Astrocyte of the cerebellum (primary cell): ENCODE results near the gene URI1.
"Not testable (repeated sequence)": the region's sequence is repeated elsewhere in the genome, so short reads cannot be mapped to it uniquely, and the experiment has no call there.

Experiments
- DNase-seq: peaks from one replicate; pipeline ENCODE4 v3.0.0-alpha.2; 2011; ENCODE audit warnings: low read depth
- H3K4me3 ChIP-seq: 2 replicates; pipeline ENCODE4 v1.5.1; 2011; ENCODE audit warnings: mild to moderate bottlenecking, low read depth, low read length, moderate library complexity
- in situ Hi-C: cut with HindIII; loops from 2 replicates; pipeline ENCODE4 v1.10.0; 2017; ENCODE audit warnings: low sequenced_read_pairs
- TF ChIP-seq, protein P1 (sequence below): IDR thresholded peaks from 2 replicates; pipeline ENCODE4 v1.5.1; 2012; ENCODE audit warnings: low read length, low read depth, moderate library complexity, mild to moderate bottlenecking; ENCODE audit errors: missing control alignments

URI1 gene

DNA sequence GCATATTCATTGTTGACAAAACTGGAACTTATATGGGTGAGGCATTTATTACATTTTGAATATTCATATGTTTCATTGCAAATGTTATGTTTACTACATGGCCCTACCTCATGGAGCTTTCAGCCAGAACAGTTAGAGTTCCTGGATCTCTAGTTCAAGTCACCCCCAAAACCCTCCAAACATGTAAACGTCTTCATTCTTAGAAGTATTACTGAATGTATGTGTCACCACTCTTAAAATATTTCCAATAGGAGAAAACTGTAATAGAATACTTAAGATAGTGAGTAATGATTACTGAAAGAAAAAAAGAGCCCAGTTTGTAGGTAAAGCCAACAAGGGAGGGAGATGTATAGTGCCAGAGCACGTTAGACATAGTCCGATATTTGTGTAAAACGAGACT, 23.5 kb downstream of the URI1 start:
- TF ChIP-seq, protein P1, sequence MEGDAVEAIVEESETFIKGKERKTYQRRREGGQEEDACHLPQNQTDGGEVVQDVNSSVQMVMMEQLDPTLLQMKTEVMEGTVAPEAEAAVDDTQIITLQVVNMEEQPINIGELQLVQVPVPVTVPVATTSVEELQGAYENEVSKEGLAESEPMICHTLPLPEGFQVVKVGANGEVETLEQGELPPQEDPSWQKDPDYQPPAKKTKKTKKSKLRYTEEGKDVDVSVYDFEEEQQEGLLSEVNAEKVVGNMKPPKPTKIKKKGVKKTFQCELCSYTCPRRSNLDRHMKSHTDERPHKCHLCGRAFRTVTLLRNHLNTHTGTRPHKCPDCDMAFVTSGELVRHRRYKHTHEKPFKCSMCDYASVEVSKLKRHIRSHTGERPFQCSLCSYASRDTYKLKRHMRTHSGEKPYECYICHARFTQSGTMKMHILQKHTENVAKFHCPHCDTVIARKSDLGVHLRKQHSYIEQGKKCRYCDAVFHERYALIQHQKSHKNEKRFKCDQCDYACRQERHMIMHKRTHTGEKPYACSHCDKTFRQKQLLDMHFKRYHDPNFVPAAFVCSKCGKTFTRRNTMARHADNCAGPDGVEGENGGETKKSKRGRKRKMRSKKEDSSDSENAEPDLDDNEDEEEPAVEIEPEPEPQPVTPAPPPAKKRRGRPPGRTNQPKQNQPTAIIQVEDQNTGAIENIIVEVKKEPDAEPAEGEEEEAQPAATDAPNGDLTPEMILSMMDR: no peak
- no peak for DNase-seq
- no peak overlapping the region for H3K4me3 ChIP-seq
- in situ Hi-C loops: no loop called here

DNA sequence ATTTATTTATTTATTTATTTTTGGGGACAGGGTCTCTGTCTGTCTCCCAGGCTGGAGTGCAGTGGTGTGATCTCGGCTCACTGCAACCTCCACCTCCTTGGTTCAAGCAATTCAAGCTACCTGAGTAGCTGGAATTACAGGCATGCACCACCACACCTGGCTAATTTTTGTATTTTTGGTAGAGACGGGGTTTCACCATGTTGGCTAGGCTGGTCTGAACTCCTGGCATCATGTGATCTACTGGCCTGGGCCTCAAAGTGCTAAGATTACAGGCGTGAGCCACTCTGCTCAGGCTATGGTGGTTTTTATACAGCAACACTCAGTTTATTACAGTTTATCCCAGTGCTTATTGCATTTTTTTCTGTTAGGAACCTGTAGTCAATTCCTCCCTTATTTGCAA, 24.1 kb downstream of the URI1 start:
- H3K4me3 ChIP-seq, DNase-seq, in situ Hi-C loops: not testable (repeated sequence)

DNA sequence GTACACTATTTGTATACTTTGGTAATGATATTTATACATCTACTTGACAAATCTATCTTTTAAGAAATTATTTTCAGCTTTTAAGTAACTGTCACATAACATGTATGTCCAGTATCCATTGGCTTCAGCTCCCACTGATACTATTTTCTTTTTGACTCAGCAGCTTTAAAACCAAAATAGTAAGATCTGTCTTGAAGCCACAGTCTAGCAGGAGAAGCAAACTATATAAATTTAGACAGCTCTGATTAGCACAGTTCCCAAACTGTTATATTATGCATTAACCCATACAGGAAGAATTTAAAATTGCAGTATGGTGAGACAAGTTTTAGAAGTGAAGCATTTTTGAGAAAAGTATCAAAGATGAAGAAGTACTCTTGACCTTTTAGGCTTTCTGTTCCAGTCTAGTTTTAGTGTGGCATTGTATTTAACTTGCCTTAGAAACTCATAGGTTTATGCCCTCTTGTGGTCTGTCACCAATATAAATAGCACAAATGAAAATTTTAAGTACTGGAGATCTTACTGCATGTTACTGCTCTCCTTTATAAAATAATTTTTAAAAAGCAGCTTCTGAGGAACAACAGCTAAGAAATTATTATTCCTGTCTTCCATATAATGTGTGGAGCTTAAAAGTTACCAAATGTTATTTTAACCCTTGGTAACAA, 24.7 kb downstream of the URI1 start:
- no peak for DNase-seq
- no peak overlapping the region for H3K4me3 ChIP-seq
- TF ChIP-seq, protein P1: peak; percentile 19
- in situ Hi-C loops: no loop called here

- in situ Hi-C loops: no loop called here
- H3K4me3 ChIP-seq: no peak overlapping the region
- TF ChIP-seq, protein P1: no peak
- DNase-seq: no peak
Observed at GRCh38 chr19:29967623-29968022, 25.6 kb downstream of the URI1 start.

DNA sequence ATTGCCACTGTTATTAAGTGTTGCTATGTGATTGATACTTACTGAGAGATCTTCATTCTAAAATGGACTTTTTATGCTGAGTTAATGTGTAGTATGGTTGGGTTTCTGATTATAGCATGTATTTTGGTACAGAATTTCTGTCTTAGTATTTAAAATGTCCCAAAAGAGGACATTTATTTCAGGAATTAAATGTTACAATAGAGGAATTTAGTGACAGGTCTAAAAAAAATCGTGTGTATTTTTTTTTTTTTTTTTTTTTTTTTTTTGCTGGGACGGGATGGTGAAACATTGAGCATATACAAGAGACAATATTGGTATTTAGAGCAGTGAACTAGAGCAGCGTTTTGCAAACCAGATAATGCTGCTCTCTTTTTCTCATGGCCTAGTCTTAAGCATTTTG, 27.9 kb downstream of the URI1 start:
- H3K4me3 ChIP-seq: no peak overlapping the region
- TF ChIP-seq, protein P1: no peak
- DNase-seq: no peak
- in situ Hi-C loops: no loop called here

DNA sequence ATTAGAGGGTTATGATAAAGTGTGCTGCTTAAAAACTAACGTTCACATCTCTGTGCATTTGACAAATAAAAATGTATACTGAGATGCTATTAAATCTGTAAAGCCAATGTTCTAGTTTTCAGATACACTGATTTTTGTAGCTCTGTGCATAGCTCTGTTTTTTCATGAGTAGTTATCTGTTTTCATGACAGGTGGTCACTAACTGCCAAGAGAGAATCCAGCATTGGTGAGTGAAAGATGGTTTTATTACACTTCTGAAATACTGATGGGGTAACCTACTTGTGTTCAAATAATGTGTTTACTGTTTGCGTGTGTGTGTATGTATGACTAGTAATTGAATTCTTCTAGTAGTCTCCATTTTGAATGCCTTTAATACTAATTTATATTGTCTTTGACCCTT, 29.0 kb downstream of the URI1 start:
- no peak for DNase-seq
- in situ Hi-C loops: no loop called here
- TF ChIP-seq, protein P1: no peak

GRCh38 chr19:29971648-29972047, 29.6 kb downstream of the URI1 start:
- TF ChIP-seq, protein P1: no peak
- no peak for DNase-seq
- in situ Hi-C loops: no loop called here
- H3K4me3 ChIP-seq: no peak overlapping the region

More for the DNA sequence above, 29.0 kb downstream of the URI1 start:
- H3K4me3 ChIP-seq: no peak overlapping the region
